Neural crest cell (in vitro differentiated cells): Measurements from ENCODE around the gene OTOF. TPM values are rescaled to one million over a fixed set of nuclear protein-coding genes. Genes with fewer than 3 reads are reported as not detected.

Experiments
- DNase-seq: peaks from one replicate; pipeline ENCODE4 v3.0.0; 2021; ENCODE audit warnings: low read depth, mixed read lengths, low spot score
- H3K27ac Mint-ChIP-seq: one replicate; pipeline ENCODE4 v1.8.0; 2021; ENCODE audit warnings: mild to moderate bottlenecking, mixed read lengths; ENCODE audit not compliant: unreplicated experiment
- H3K27me3 Mint-ChIP-seq: 2 replicates; pipeline ENCODE4 v1.8.0; 2021; ENCODE audit warnings: low read depth, mild to moderate bottlenecking, mixed read lengths
- H3K36me3 Mint-ChIP-seq: 2 replicates; pipeline ENCODE4 v1.8.0; 2021; ENCODE audit warnings: low read depth, mild to moderate bottlenecking, mixed read lengths
- H3K4me1 Mint-ChIP-seq: 2 replicates; pipeline ENCODE4 v1.8.0; 2021; ENCODE audit warnings: mixed read lengths
- H3K4me3 Mint-ChIP-seq: one replicate; pipeline ENCODE4 v1.8.0; 2021; ENCODE audit warnings: mild to moderate bottlenecking, mixed read lengths
- H3K9me3 Mint-ChIP-seq: 2 replicates; pipeline ENCODE4 v1.8.0; 2021; ENCODE audit warnings: mixed read lengths
- total RNA-seq: library from RNA; stranded (reverse); gene quantifications from 2 replicates; pipeline ENCODE4 v1.2.1, GENCODE V29; 2021
- TF ChIP-seq, protein P1 (sequence below): fragments of 200-600 bp; sonication (generic); conservative IDR thresholded peaks from 2 replicates; pipeline ENCODE4 v1.5.0; 2021; ENCODE audit warnings: antibody characterized with exemption, mild to moderate bottlenecking

Gene OTOF
- total RNA-seq, 1 donor from 2014 or later = 0.19 TPM

GRCh38 chr2:26442707-26443106 lies 35.2 kb downstream of the OTOF start:
- no peak overlapping the region for H3K4me3 Mint-ChIP-seq
- H3K27me3 Mint-ChIP-seq = no peaks in the 10 kb centered on the region
- no peaks in the 10 kb centered on the region for H3K9me3 Mint-ChIP-seq
- no peaks in the 10 kb centered on the region for H3K4me1 Mint-ChIP-seq
- TF ChIP-seq, protein P1, sequence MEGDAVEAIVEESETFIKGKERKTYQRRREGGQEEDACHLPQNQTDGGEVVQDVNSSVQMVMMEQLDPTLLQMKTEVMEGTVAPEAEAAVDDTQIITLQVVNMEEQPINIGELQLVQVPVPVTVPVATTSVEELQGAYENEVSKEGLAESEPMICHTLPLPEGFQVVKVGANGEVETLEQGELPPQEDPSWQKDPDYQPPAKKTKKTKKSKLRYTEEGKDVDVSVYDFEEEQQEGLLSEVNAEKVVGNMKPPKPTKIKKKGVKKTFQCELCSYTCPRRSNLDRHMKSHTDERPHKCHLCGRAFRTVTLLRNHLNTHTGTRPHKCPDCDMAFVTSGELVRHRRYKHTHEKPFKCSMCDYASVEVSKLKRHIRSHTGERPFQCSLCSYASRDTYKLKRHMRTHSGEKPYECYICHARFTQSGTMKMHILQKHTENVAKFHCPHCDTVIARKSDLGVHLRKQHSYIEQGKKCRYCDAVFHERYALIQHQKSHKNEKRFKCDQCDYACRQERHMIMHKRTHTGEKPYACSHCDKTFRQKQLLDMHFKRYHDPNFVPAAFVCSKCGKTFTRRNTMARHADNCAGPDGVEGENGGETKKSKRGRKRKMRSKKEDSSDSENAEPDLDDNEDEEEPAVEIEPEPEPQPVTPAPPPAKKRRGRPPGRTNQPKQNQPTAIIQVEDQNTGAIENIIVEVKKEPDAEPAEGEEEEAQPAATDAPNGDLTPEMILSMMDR = no peak
- no peak overlapping the region for H3K27ac Mint-ChIP-seq
- no peaks in the 10 kb centered on the region for H3K36me3 Mint-ChIP-seq
- DNase-seq = no peak

GRCh38 chr2:26442301-26442700 lies 35.6 kb downstream of the OTOF start:
- Mint-ChIP-seq H3K9me3 (no peaks in the 10 kb centered on the region), H3K4me1 (no peaks in the 10 kb centered on the region), H3K36me3 (no peaks in the 10 kb centered on the region), H3K4me3 (no peak overlapping the region), H3K27me3 (no peaks in the 10 kb centered on the region), H3K27ac (no peak overlapping the region)
- DNase-seq = no peak
- TF ChIP-seq, protein P1 = no peak

DNA sequence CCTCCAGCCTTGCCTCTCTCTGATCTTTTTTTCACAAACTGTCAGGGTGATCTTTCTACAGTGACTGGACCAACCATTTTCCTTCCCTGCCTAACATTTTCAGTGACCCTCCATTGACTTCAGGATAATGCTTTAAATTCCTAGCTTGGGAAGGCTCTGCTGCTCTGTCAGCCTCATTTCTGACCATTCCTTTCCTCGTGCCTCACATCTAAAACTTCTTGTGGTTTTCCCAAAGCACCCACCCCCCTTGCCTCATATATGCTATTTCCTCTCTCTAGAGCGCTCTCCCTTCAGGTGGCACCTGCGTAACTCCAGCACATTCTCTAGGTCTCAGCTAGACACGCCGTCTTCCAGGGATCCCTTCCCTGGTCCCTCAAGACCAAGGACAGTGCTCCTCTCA lies 39.0 kb downstream of the OTOF start:
- no peaks in the 10 kb centered on the region for H3K36me3 Mint-ChIP-seq
- H3K9me3 Mint-ChIP-seq = no peaks in the 10 kb centered on the region
- peaks cover under 1% of the 10 kb centered on the region for H3K4me1 Mint-ChIP-seq
- no peak for DNase-seq
- H3K27ac Mint-ChIP-seq = no peak overlapping the region
- no peaks in the 10 kb centered on the region for H3K27me3 Mint-ChIP-seq
- H3K4me3 Mint-ChIP-seq = no peak overlapping the region
- TF ChIP-seq, protein P1 = no peak

DNA sequence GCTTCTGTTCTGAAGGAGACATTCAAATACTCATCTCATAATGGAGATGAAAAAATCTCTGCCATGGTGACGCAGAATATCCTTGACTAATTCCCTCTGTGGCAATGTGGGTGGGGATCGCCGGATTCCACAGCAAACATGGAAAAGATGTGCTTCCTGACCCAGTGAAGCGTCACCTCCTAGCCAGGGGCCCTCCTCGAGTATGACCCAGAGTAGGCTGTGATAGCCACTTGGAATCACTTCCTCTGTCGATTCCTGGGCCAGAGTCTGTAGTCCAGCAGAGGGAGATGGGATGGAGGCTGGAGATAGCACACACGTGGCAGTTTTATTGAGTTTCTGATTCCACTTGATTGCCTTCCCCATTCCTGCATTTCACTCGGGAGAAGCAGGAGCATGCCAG lies 39.4 kb downstream of the OTOF start:
- TF ChIP-seq, protein P1 = no peak
- no peak overlapping the region for H3K27ac Mint-ChIP-seq

GRCh38 chr2:26435106-26435505 lies 42.8 kb downstream of the OTOF start:
- no peak overlapping the region for H3K4me3 Mint-ChIP-seq
- no peak for DNase-seq
- H3K27me3 Mint-ChIP-seq = no peaks in the 10 kb centered on the region
- peaks cover 18% of the 10 kb centered on the region for H3K4me1 Mint-ChIP-seq
- TF ChIP-seq, protein P1 = no peak
- H3K9me3 Mint-ChIP-seq = no peaks in the 10 kb centered on the region
- H3K27ac Mint-ChIP-seq = no peak overlapping the region
- no peaks in the 10 kb centered on the region for H3K36me3 Mint-ChIP-seq

More for the DNA sequence above, 39.4 kb downstream of the OTOF start:
- Mint-ChIP-seq H3K4me1 (peaks cover 4% of the 10 kb centered on the region), H3K27me3 (no peaks in the 10 kb centered on the region), H3K36me3 (no peaks in the 10 kb centered on the region), H3K9me3 (no peaks in the 10 kb centered on the region), H3K4me3 (no peak overlapping the region)
- no peak for DNase-seq

DNA sequence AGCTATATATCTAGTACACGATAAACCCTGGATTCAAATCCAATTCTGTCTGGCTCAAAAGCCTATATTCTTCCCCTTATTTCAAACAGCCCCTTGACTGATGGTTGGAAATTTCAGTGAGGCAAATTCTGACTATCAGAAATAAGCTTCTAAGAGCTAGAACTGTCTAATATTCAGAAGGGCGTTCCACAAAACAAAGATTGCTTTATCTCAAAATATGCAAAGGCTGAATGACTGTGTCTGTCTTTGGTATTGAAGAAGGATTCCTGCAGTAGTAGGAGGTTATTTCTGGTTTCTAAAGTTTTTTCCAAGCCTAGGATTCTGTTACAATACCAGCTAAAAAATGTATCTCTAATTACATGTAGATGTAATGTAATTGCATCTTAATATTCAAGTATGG lies 45.1 kb downstream of the OTOF start:
- Mint-ChIP-seq H3K4me1 (peaks cover 18% of the 10 kb centered on the region), H3K27ac (no peak overlapping the region), H3K9me3 (no peaks in the 10 kb centered on the region), H3K27me3 (no peaks in the 10 kb centered on the region), H3K4me3 (no peak overlapping the region), H3K36me3 (no peaks in the 10 kb centered on the region)
- no peak for DNase-seq
- TF ChIP-seq, protein P1 = no peak
